Ectodermal cell (in vitro differentiated cells): Measurements from ENCODE around the gene PXYLP1.

Experiments
- H3K27ac ChIP-seq: 2 replicates; pipeline ENCODE4 v1.7.0; 2013; ENCODE audit warnings: mild to moderate bottlenecking, low read depth, low read length; ENCODE audit not compliant: insufficient read depth, poor library complexity, severe bottlenecking
- H3K27me3 ChIP-seq: 2 replicates; pipeline ENCODE4 v1.7.0; 2013; ENCODE audit warnings: mild to moderate bottlenecking, low read length; ENCODE audit not compliant: insufficient read depth, control insufficient read depth, poor library complexity, severe bottlenecking
- H3K36me3 ChIP-seq: one replicate; pipeline ENCODE4 v1.7.0; 2013; ENCODE audit warnings: low read length; ENCODE audit not compliant: control insufficient read depth, insufficient read depth
- H3K4me1 ChIP-seq: one replicate; pipeline ENCODE4 v1.7.0; 2013; ENCODE audit warnings: low read length; ENCODE audit not compliant: control insufficient read depth, insufficient read depth
- H3K4me3 ChIP-seq: 2 replicates; pipeline ENCODE4 v1.7.0; 2013; ENCODE audit warnings: low read depth, low read length, control low read depth; ENCODE audit not compliant: insufficient read depth
- H3K9me3 ChIP-seq: 2 replicates; pipeline ENCODE4 v1.7.0; 2013; ENCODE audit warnings: mild to moderate bottlenecking, low read length, moderate library complexity; ENCODE audit not compliant: control insufficient read depth
- WGBS, 2 experiments: methylation state at CpG; one replicate each; pipeline ENCODE4 v1.1.7; 2013; ENCODE audit warnings: missing lambda C conversion rate in 2 of 2; 5-methylcytosine and 5-hydroxymethylcytosine counted together

PXYLP1 gene

DNA sequence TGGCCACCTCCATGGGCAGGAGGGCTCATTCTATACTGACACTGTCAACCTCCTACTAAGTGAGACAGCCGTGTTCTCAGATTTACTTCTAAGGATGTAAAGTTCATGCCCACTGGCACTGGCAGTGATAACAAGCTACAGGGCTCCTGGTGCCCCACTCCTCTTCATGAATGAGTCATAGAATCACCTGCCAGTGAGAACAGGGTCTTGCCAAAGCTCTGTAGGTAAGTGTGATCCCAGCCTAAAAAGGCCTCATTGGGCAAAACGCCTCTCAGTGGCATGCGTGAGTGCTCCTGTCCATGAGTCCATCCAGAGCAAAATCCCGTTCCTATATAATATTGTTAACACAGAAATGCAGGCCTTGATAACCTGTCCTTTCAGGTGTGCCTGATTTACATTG is 17.4 kb downstream of the PXYLP1 start:
- H3K27ac ChIP-seq, result no peak overlapping the region
- H3K27me3 ChIP-seq, result no peaks in the 10 kb centered on the region
- no peaks in the 10 kb centered on the region for H3K9me3 ChIP-seq
- 95 to 96% methylated on average over 4 of the region's 4 CpGs for WGBS, 2 experiments
- no peaks in the 10 kb centered on the region for H3K36me3 ChIP-seq
- H3K4me3 ChIP-seq, result no peak overlapping the region
- H3K4me1 ChIP-seq, result no peaks in the 10 kb centered on the region

DNA sequence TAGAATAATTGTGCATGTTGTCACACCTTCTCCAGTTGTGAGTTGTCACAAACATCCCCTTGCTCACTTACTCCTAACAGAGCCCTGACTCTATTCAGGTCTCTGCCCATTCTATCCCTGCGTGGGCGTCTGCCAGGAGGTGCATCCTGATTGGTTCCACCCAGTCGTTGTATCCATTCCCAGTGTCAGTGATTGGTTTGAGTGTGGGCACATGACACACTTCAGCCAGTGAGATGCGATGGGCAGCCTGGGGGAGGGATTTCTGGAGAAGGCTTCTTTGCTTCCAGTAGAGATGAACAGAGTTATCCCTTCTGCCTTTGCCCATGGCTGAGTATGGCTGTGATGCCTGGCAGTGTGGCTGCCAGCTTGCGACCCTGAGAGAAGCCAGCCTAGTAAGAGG is 18.7 kb downstream of the PXYLP1 start:
- no peaks in the 10 kb centered on the region for H3K9me3 ChIP-seq
- H3K4me1 ChIP-seq, result no peaks in the 10 kb centered on the region
- no peak overlapping the region for H3K4me3 ChIP-seq
- no peaks in the 10 kb centered on the region for H3K36me3 ChIP-seq
- H3K27me3 ChIP-seq, result no peaks in the 10 kb centered on the region
- 93 to 94% methylated on average over 5 of the region's 5 CpGs for WGBS, 2 experiments
- H3K27ac ChIP-seq, result no peak overlapping the region

DNA sequence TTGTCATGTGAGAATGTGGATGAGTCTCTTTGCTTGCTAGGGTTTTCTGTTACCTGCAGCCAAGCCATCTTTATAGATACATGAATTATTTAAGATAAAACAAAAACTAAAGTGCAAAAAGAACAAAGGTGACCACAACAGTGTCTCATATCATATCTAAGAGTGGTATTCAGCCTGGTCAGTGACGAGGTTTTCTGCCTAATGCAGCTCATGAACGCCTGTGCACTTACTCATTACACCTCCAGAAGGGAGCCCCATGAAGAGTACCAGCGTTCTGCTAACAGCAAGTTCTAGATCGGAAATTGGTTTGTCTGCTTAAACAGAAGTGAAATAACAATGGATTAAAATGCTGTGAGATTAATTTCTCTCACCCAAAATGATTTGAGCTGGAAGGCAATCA is 19.2 kb downstream of the PXYLP1 start:
- 97% methylated on average over 4 of the region's 4 CpGs for WGBS, 2 experiments
- H3K4me3 ChIP-seq, result no peak overlapping the region
- peaks cover 2% of the 10 kb centered on the region for H3K4me1 ChIP-seq
- H3K27me3 ChIP-seq, result no peaks in the 10 kb centered on the region
- H3K9me3 ChIP-seq, result no peaks in the 10 kb centered on the region
- no peaks in the 10 kb centered on the region for H3K36me3 ChIP-seq
- H3K27ac ChIP-seq, result no peak overlapping the region

DNA sequence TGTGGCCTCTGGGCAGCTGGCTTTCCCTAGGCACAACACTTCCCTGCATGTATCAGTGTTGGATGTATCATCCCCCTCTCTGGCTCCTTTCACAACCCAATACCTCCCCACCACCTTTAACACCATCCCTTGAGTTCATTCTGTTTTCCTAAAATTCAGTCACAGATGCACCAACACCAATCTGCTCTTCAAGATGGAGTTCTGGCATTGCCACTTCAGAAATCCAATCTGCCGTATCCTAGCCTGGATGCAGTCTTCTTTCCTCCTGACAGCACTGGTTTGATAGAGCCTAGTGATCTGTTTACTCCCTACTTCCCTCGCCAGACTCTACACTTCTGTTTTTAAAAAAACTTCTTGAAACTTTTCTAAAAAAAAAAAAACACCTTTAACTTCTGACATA is 21.7 kb downstream of the PXYLP1 start:
- H3K9me3 ChIP-seq, result no peaks in the 10 kb centered on the region
- H3K27ac ChIP-seq, result no peak overlapping the region
- no peaks in the 10 kb centered on the region for H3K27me3 ChIP-seq
- 96% methylated on average over 2 of the region's 2 CpGs for WGBS, 2 experiments
- no peak overlapping the region for H3K4me3 ChIP-seq
- no peaks in the 10 kb centered on the region for H3K36me3 ChIP-seq
- peaks cover 10% of the 10 kb centered on the region for H3K4me1 ChIP-seq

DNA sequence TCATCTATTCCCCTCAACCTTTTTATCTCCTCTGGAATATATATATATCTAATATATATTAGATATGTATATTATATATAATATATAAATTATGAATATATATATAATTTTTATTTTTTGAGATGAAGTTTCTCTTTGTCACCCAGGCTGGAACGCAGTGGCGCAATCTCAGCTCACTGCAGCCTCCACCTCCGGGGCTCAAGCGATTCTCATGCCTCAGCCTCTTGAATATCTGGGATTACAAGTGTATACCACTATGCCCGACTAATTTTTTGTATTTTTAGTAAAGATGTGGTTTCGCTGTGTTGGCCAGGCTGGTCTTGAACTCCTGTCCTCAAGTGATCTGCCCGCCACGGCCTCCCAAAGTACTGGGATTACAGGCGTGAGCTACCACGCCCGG is 22.2 kb downstream of the PXYLP1 start:
- H3K9me3 ChIP-seq, result no peaks in the 10 kb centered on the region
- H3K36me3 ChIP-seq, result no peaks in the 10 kb centered on the region
- peaks cover 10% of the 10 kb centered on the region for H3K4me1 ChIP-seq
- H3K27ac ChIP-seq, result no peak overlapping the region
- 96 to 98% methylated on average over 11 of the region's 11 CpGs for WGBS, 2 experiments
- no peak overlapping the region for H3K4me3 ChIP-seq
- no peaks in the 10 kb centered on the region for H3K27me3 ChIP-seq

DNA sequence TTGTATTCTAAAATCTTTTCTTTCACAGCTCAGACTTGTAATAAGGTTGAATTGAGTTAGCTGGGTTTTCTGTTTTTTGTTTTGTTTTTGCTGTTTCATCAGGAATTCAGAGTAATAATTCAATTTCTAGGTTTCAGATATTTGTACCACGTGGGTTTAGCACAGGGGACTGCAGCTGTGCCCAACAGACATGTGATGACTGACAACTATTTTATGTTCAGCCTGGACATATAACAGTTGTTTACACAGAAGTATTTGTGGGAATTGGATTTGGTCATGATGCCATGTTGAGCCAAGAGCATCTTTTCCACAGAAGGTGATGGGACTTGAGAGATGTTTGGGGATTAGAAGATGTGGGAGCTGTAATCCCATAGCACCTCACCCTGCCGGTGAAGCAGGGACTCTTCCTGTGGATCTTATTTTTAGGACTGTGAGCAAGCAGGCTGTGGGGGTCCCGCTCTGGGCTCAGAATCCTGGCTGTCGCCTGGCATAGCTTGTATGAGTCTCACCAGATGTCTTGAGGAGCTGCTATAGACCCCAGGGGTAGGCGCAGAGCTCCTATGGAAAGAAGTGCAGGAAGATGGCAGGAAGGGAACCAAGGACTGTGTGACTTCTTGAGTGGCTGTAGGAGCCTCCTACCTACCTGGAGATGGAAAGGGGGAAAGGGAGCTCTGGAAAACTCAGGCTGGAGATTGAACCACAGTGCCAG is 23.7 kb downstream of the PXYLP1 start:
- H3K4me3 ChIP-seq, result no peak overlapping the region
- 91 to 96% methylated on average over 5 of the region's 5 CpGs for WGBS, 2 experiments
- H3K27ac ChIP-seq, result no peak overlapping the region

GRCh38 chr3:141255846-141256261 is 24.2 kb downstream of the PXYLP1 start:
- no peak overlapping the region for H3K27ac ChIP-seq
- no peaks in the 10 kb centered on the region for H3K27me3 ChIP-seq
- H3K9me3 ChIP-seq, result no peaks in the 10 kb centered on the region
- H3K4me3 ChIP-seq, result no peak overlapping the region
- no peaks in the 10 kb centered on the region for H3K36me3 ChIP-seq
- peaks cover 19% of the 10 kb centered on the region for H3K4me1 ChIP-seq
- WGBS, 2 experiments, result 75 to 78% methylated on average over 6 of the region's 6 CpGs

More for the DNA sequence above, 23.7 kb downstream of the PXYLP1 start:
- Histone ChIP-seq H3K36me3 (no peaks in the 10 kb centered on the region), H3K4me1 (peaks cover 14% of the 10 kb centered on the region), H3K27me3 (no peaks in the 10 kb centered on the region), H3K9me3 (no peaks in the 10 kb centered on the region)

- H3K27me3 ChIP-seq, result no peaks in the 10 kb centered on the region
- no peaks in the 10 kb centered on the region for H3K36me3 ChIP-seq
- 93 to 94% methylated on average over 6 of the region's 6 CpGs for WGBS, 2 experiments
- H3K9me3 ChIP-seq, result no peaks in the 10 kb centered on the region
- peaks cover 20% of the 10 kb centered on the region for H3K4me1 ChIP-seq
- H3K4me3 ChIP-seq, result no peak overlapping the region
- H3K27ac ChIP-seq, result no peak overlapping the region
Observed at GRCh38 chr3:141256820-141257219, 25.2 kb downstream of the PXYLP1 start.

DNA sequence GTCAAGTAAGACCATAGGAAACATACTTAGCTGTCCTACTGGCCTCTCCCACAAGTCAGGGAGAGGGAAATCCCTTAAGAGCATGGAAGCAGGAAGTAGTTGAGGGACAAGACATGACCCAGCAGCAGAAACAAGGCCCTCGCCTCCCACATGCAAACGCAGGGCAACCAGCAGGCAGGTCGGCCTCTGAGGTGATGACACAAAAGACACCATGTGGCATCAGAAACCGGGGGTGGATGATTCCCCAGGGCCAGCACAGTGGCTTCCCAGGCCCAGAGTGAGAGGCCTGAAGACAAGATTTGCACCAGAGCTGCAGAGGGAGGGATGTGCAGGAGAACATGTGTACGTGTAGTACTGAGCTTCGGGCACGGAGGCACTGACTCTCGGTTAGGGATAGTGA is 26.3 kb downstream of the PXYLP1 start:
- H3K27ac ChIP-seq, result no peak overlapping the region
- H3K4me3 ChIP-seq, result no peak overlapping the region
- H3K36me3 ChIP-seq, result no peaks in the 10 kb centered on the region
- no peaks in the 10 kb centered on the region for H3K27me3 ChIP-seq
- 83 to 85% methylated on average over 8 of the region's 8 CpGs for WGBS, 2 experiments
- H3K9me3 ChIP-seq, result no peaks in the 10 kb centered on the region
- peaks cover 20% of the 10 kb centered on the region for H3K4me1 ChIP-seq

DNA sequence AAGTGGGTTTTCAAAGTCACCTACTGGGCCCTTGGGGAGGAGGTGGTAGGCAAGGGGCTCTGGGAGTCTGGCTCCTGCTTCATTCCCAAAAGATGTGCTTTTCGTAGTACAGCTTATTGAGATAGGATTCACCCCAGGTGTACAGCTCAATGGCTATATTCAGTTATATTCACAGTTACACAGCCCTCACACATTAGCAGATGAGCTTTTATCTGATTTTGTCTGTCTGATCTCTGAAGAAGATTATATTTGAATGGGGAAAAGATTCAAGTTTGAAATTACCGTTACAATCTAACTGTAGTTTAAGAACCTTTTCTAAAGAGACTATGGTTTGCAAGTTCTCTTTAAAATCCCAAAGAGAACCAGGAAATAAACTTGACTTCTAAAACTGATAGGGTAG is 27.3 kb downstream of the PXYLP1 start:
- Histone ChIP-seq H3K9me3 (no peaks in the 10 kb centered on the region), H3K4me3 (no peak overlapping the region), H3K4me1 (peaks cover 20% of the 10 kb centered on the region), H3K27me3 (no peaks in the 10 kb centered on the region), H3K27ac (no peak overlapping the region), H3K36me3 (no peaks in the 10 kb centered on the region)
- whole genome bisulfite sequencing, 2 experiments, result 48 to 100% methylated on average over 1 to 2 of the region's 2 CpGs
